Transverse colon (tissue), 4 donors: Measurements from ENCODE around the gene TTC39C. TPM values are rescaled to one million over a fixed set of nuclear protein-coding genes. Genes with fewer than 3 reads are reported as not detected.

Source experiments
- DNase-seq: peaks from one replicate; pipeline ENCODE4 v3.0.0-alpha.2; 2019
- H3K27ac ChIP-seq, 4 donors: fragments of 200-600 bp; sonication (generic); 2 replicates each; pipeline ENCODE4 v1.5.1; 2016 to 2018; ENCODE audit warnings: inconsistent platforms in 4 of 4
- H3K27me3 ChIP-seq: fragments of 200-600 bp; sonication (generic); 2 replicates; pipeline ENCODE4 v1.5.1; 2017; ENCODE audit warnings: inconsistent platforms
- H3K36me3 ChIP-seq, 4 donors: fragments of 200-600 bp; sonication (generic); 2 replicates each; pipeline ENCODE4 v1.5.1; 2017 to 2019; ENCODE audit warnings: inconsistent platforms in 4 of 4
- H3K4me1 ChIP-seq, 4 donors: fragments of 200-600 bp; sonication (generic); 2 replicates each; pipeline ENCODE4 v1.5.1; 2017 to 2020; ENCODE audit warnings: inconsistent platforms in 4 of 4
- H3K4me3 ChIP-seq, 4 donors: fragments of 200-600 bp; sonication (generic); 1 replicate in 1 of 4; 2 replicates in 3 of 4; pipeline versions ENCODE4 v1.5.1 to v1.6.1; 2017 to 2019; ENCODE audit warnings: inconsistent platforms in 4 of 4
- H3K9me3 ChIP-seq, 2 donors: fragments of 200-600 bp; sonication (generic); 2 replicates each; pipeline ENCODE4 v1.5.1; 2017 to 2019; ENCODE audit warnings: inconsistent platforms in 2 of 2
- EP300 ChIP-seq: sonication (generic); formaldehyde crosslinking; IDR thresholded peaks from one replicate; pipeline ENCODE4 v1.6.1; 2017; ENCODE audit warnings: antibody characterized with exemption, low read depth
- POLR2A ChIP-seq: fragments of 450-650 bp; IDR thresholded peaks from one replicate; pipeline ENCODE4 v1.6.1; 2016; ENCODE audit warnings: antibody characterized with exemption, mild to moderate bottlenecking, moderate library complexity
- POLR2AphosphoS5 ChIP-seq, 3 donors: sonication (generic); formaldehyde crosslinking; IDR thresholded peaks; one replicate each; pipeline ENCODE4 v1.6.1; 2016; ENCODE audit warnings: antibody characterized with exemption in 3 of 3
- WGBS, 2 donors: methylation state at CpG; one replicate each; pipeline ENCODE4 v1.1.5; 2018; ENCODE audit warnings: low coverage in 1 of 2; 5-methylcytosine and 5-hydroxymethylcytosine counted together
- in situ Hi-C, 4 donors: fragments of 200-750 bp; cut with MboI; loops; one replicate each; pipeline versions ENCODE4 v1.15.0 to v1.15.1; 2017; ENCODE audit warnings: low sequenced_read_pairs in 3 of 4, low pct_ligation_motif_present in 1 of 4, low pct_unique_long_range_greater_than_20kb in 1 of 4
- intact Hi-C: fragments of 100-400 bp; cut with DNase I; formaldehyde crosslinking; loops from one replicate; pipeline ENCODE4 v1.15.1; 2023; ENCODE audit warnings: low total_unique reads
- total RNA-seq, 4 donors: library from RNA; depleted of rRNA; stranded (reverse); fragments of >200 nt; gene quantifications; one replicate each; pipeline ENCODE4 v1.1.0, GENCODE V29; 2016
- TF ChIP-seq, protein P1 (sequence below), 5 experiments: fragments of 200-600 bp in 3 of 5; fragments of 450-650 bp in 2 of 5; sonication (generic) in 3 of 5; IDR thresholded peaks; 1 replicate in 2 of 5; 2 replicates in 3 of 5; pipeline ENCODE4 v1.5.1; 2016 to 2017; ENCODE audit warnings: antibody characterized with exemption in 5 of 5, inconsistent platforms in 3 of 5, mild to moderate bottlenecking in 2 of 5, moderate library complexity in 1 of 5

Gene TTC39C
- total RNA-seq, 4 donors from 2014 or later: 4.8 to 18.4 (median 7.4) TPM

DNA sequence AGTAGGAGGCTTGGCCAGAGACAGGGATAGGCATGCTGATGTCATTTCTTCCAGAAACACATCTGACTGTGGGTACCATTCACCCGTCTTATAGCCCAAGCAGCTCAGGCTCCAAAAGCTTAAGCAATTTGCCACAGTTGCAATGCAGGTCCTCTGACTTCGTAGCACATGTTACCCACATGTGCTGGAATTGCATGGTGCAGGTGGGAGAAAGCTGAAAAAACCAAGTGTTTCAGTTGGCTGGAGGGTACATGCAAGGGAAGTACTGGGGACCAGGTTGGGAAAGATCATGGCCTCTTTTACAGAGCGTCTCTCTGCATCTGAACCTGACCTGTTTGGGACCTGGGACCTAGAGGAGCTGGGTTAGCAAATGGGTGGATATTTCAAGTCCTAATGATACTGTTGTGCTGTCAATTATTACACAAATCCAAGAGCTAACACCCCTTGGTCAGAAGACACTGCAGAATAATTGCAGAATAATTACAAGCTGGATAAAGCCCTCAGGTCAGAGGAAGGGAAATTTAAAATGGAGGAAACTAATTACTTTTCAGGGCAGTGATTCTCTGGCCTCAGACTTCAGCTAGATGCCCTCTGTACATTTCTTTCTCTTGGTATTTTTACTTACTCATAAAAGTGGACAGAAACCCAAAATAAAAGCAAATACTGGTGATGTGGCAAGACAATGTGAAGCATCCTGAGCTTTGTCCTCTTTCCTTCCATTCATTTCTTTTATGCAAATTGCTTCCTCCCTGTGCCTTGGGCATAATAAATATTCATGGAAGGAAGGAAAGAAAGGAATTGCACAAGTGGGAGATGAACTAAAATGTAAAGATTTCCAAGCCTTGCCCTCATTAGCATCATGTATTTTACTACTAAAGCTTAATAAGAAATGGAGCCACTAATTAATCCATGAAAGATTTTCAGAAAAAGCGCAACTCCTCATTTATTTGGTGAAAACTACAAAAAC, 45.6 kb upstream of the TTC39C start:
- H3K27ac ChIP-seq: no peak overlapping the region
- H3K4me1 ChIP-seq: peaks cover 7 to 27% (median 18%) of the 10 kb centered on the region in 4 donors
- intact Hi-C loops (no loop called here), in situ Hi-C loops (no loop called here)
- WGBS, 2 donors: 94 to 100% methylated on average over 3 to 4 of the region's 4 CpGs
- no peaks in the 10 kb centered on the region for H3K36me3 ChIP-seq
- no peak overlapping the region for H3K4me3 ChIP-seq
- DNase-seq: no peak
- H3K27me3 ChIP-seq: no peaks in the 10 kb centered on the region
- no peak for TF ChIP-seq EP300
- TF ChIP-seq, protein P1, sequence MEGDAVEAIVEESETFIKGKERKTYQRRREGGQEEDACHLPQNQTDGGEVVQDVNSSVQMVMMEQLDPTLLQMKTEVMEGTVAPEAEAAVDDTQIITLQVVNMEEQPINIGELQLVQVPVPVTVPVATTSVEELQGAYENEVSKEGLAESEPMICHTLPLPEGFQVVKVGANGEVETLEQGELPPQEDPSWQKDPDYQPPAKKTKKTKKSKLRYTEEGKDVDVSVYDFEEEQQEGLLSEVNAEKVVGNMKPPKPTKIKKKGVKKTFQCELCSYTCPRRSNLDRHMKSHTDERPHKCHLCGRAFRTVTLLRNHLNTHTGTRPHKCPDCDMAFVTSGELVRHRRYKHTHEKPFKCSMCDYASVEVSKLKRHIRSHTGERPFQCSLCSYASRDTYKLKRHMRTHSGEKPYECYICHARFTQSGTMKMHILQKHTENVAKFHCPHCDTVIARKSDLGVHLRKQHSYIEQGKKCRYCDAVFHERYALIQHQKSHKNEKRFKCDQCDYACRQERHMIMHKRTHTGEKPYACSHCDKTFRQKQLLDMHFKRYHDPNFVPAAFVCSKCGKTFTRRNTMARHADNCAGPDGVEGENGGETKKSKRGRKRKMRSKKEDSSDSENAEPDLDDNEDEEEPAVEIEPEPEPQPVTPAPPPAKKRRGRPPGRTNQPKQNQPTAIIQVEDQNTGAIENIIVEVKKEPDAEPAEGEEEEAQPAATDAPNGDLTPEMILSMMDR (IDR thresholded peaks at IDR 0.05): no peak
- no peak for TF ChIP-seq POLR2A
- TF ChIP-seq POLR2AphosphoS5 (IDR thresholded peaks at IDR 0.05): no peak
- H3K9me3 ChIP-seq: no peaks in the 10 kb centered on the region

DNA sequence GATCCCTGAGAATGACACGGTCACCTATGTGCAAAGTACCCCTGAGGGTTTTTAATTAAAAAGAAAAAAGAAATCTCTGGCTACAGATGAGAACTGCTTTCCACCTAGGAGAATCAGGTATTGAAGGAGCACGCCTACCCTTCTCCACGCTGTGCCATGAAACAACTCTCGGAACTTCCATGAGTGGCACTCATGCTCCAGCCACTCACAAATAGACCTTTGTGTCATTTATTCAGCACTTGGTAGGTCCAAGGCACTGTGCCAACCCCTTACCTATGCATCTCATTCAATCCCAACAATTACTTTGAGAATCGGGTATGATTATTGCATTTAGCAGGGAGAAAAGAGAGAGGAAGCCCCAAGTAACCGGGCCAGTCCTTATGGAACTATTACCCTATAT, 44.9 kb upstream of the TTC39C start:
- H3K4me3 ChIP-seq: no peak overlapping the region
- no peaks in the 10 kb centered on the region for H3K36me3 ChIP-seq
- in situ Hi-C loops: no loop called here
- intact Hi-C loops: no loop called here
- 90 to 97% methylated on average over 2 to 6 of the region's 6 CpGs for WGBS, 2 donors
- no peaks in the 10 kb centered on the region for H3K9me3 ChIP-seq
- peaks cover 7 to 25% (median 13%) of the 10 kb centered on the region in 4 donors for H3K4me1 ChIP-seq
- no peaks in the 10 kb centered on the region for H3K27me3 ChIP-seq
- DNase-seq: no peak
- TF ChIP-seq POLR2AphosphoS5 (IDR thresholded peaks at IDR 0.05): no peak
- H3K27ac ChIP-seq: no peak overlapping the region

DNA sequence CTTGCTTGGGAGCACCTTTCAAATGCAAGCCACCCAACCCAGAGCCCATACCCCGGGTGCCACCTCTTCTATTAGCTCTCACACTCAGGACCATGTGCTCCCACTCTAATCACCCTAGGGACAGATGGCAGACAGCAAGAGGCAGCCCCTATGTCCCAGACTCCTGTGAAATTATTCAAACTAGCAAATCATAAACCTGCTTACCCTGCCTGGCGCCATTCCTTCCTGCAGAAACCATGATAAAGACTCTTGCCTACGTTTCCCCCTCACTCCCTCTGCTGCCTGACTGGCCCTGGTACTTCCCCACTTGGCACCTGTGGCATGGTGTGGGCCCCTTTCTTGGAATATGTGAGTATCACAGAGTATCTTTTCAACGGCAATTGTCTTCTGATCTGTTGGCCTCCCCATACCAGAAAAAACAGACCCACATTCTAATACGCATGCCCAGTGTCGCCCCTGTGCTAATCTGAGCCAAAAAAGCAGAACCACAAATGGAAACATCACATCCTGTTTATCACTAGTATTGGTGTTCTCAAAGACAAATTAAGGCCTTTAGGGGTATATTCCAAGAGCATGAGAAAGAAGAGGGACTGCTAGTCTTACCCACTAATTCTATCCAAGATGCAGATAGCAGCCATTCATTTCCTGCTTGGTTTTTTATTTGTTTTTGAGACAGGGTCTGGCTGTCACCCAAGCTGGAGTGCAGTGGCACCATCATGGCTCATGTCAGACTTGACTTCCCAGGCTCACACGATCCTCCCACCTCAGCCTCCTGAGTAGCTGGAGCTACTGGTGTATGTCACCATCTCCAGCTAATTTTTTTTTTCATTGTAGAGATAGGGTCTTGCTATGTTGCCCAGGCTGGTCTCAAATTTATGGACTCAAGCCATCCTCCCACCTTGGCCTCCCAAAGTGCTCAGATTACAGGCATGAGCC, 44.1 kb upstream of the TTC39C start:
- in situ Hi-C loops: no loop called here
- H3K4me3 ChIP-seq: no peak overlapping the region
- peaks cover 3 to 17% (median 8%) of the 10 kb centered on the region in 4 donors for H3K4me1 ChIP-seq
- no peaks in the 10 kb centered on the region for H3K9me3 ChIP-seq
- intact Hi-C loops: no loop called here
- no peak overlapping the region for H3K27ac ChIP-seq
- WGBS, 2 donors: 67% methylated on average over 1 to 7 of the region's 7 CpGs
- TF ChIP-seq, protein P1 (IDR thresholded peaks at IDR 0.05): no peak
- TF ChIP-seq EP300 (no peak), POLR2A (no peak), POLR2AphosphoS5 (IDR thresholded peaks at IDR 0.05) (no peak)
- no peaks in the 10 kb centered on the region for H3K27me3 ChIP-seq
- no peak for DNase-seq
- no peaks in the 10 kb centered on the region for H3K36me3 ChIP-seq

DNA sequence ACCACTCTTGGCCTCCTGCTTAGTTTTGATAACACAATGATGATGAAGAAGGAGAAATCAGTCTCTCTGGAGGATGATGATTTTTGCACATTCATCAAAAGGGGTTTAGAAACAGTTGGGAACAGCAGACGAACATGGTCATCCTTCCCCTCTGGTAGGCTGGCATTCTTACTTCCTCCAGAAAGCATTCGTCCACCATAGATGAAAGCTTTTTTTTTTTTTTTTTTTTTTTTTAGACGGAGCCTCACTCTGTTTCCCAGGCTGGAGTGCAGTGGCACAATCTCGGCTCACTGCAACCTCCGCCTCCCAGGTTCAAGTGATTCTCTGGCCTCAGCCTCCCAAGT, 43.5 kb upstream of the TTC39C start:
- Histone ChIP-seq H3K4me1 (peaks cover 0 to 11% (median 2%) of the 10 kb centered on the region in 4 donors), H3K36me3 (no peaks in the 10 kb centered on the region), H3K9me3 (no peaks in the 10 kb centered on the region), H3K4me3 (no peak overlapping the region), H3K27ac (no peak overlapping the region), H3K27me3 (no peaks in the 10 kb centered on the region)
- intact Hi-C loops (no loop called here), in situ Hi-C loops (no loop called here)
- DNase-seq: no peak
- WGBS, 2 donors: 68 to 92% methylated on average over 2 to 5 of the region's 5 CpGs
- TF ChIP-seq, protein P1 (IDR thresholded peaks at IDR 0.05): no peak
- no peak for TF ChIP-seq POLR2AphosphoS5 (IDR thresholded peaks at IDR 0.05)
- TF ChIP-seq POLR2A: no peak
